SK-N-SH (cell line): ENCODE results near the gene NREP. TPM values are rescaled to one million over a fixed set of nuclear protein-coding genes. Genes with fewer than 3 reads are reported as not detected.

Experiments
- CTCF ChIA-PET: fragments of 300-600, 350-600 bp; formaldehyde crosslinking; extraction: SDS; loops from one replicate; lab custom pipeline; 2021; lab: Yijun Ruan, JAX
- POLR2A ChIA-PET: fragments of 350-600 bp; sonication (Branson Sonifier 250); formaldehyde crosslinking; extraction: SDS; loops from one replicate; lab custom pipeline; 2020; ENCODE audit warnings: antibody characterized with exemption, inconsistent platforms; lab: Yijun Ruan, JAX
- DNase-seq: peaks from one replicate; pipeline ENCODE4 v3.0.0; 2012
- H2AFZ ChIP-seq: fragments of 200-600 bp; sonication (generic); 2 replicates; pipeline ENCODE4 v1.8.1; 2016; ENCODE audit warnings: antibody characterized with exemption, mild to moderate bottlenecking, low read depth
- H3F3A ChIP-seq: fragments of 200-600 bp; sonication (generic); replicated peaks from 2 replicates; pipeline ENCODE3; 2016; ENCODE audit warnings: antibody characterized with exemption, mild to moderate bottlenecking; ENCODE audit not compliant: insufficient read depth
- H3K27ac ChIP-seq, 2 experiments: fragments of 200-500 bp in 1 of 2; fragments of 200-600 bp in 1 of 2; sonication (Bioruptor generic) in 1 of 2; sonication (generic), shearing (Covaris generic) in 1 of 2; 2 replicates each; pipeline versions ENCODE4 v1.5.1 to v1.6.1; 2014 to 2016; ENCODE audit warnings: low read depth in 2 of 2, inconsistent platforms in 1 of 2, low read length in 1 of 2, mild to moderate bottlenecking in 1 of 2, mixed read lengths in 1 of 2
- H3K27me3 ChIP-seq: fragments of 200-600 bp; sonication (generic), shearing (Covaris generic); 2 replicates; pipeline ENCODE4 v1.6.1; 2016; ENCODE audit warnings: mixed run types; ENCODE audit not compliant: insufficient read depth
- H3K36me3 ChIP-seq, 2 experiments: fragments of 200-500 bp in 1 of 2; fragments of 200-600 bp in 1 of 2; sonication (Bioruptor generic) in 1 of 2; sonication (generic) in 1 of 2; replicated peaks in 1 of 2; 2 replicates each; pipeline versions ENCODE3 to v1.5.1; 2014 to 2016; ENCODE audit warnings: low read length in 1 of 2, mild to moderate bottlenecking in 1 of 2; ENCODE audit not compliant: insufficient read depth in 2 of 2, control insufficient read depth in 1 of 2
- H3K4me1 ChIP-seq, 2 experiments: fragments of 200-500 bp in 1 of 2; fragments of 200-600 bp in 1 of 2; sonication (Bioruptor generic) in 1 of 2; sonication (generic), shearing (Covaris generic) in 1 of 2; 2 replicates each; pipeline versions ENCODE4 v1.5.1 to v1.6.1; 2014 to 2016; ENCODE audit warnings: low read depth in 1 of 2, low read length in 1 of 2, mixed run types in 1 of 2; ENCODE audit not compliant: insufficient read depth in 2 of 2, control insufficient read depth in 1 of 2
- H3K4me2 ChIP-seq: fragments of 200-600 bp; sonication (generic), shearing (Covaris generic); 2 replicates; pipeline ENCODE4 v1.6.1; 2017; ENCODE audit warnings: mixed run types
- H3K4me3 ChIP-seq, 2 experiments: fragments of 200-500 bp in 1 of 2; fragments of 200-600 bp in 1 of 2; sonication (Bioruptor generic) in 1 of 2; sonication (generic), shearing (Covaris generic) in 1 of 2; 2 replicates each; pipeline versions ENCODE4 v1.5.1 to v1.8.1; 2014 to 2016; ENCODE audit warnings: low read depth in 2 of 2, inconsistent platforms in 1 of 2, low read length in 1 of 2, mild to moderate bottlenecking in 1 of 2, mixed read lengths in 1 of 2, moderate library complexity in 1 of 2
- H3K79me2 ChIP-seq: fragments of 200-600 bp; sonication (generic); 2 replicates; pipeline ENCODE4 v1.8.1; 2017; ENCODE audit warnings: mild to moderate bottlenecking; ENCODE audit not compliant: insufficient read depth
- H3K9ac ChIP-seq: fragments of 200-600 bp; sonication (generic); 2 replicates; pipeline ENCODE4 v1.6.1; 2017; ENCODE audit warnings: mixed run types
- H3K9me2 ChIP-seq: fragments of 200-600 bp; sonication (generic); 2 replicates; pipeline ENCODE4 v1.6.1; 2017; ENCODE audit warnings: mixed run types
- H3K9me3 ChIP-seq: fragments of 200-600 bp; sonication (generic); 2 replicates; pipeline ENCODE4 v1.6.1; 2017; ENCODE audit warnings: mixed run types, mild to moderate bottlenecking, moderate library complexity
- H4K20me1 ChIP-seq: fragments of 200-600 bp; sonication (generic); 2 replicates; pipeline ENCODE4 v1.6.1; 2017; ENCODE audit warnings: mild to moderate bottlenecking, mixed run types; ENCODE audit not compliant: insufficient read depth
- ELF1 ChIP-seq: IDR thresholded peaks from 2 replicates; pipeline ENCODE4 v1.4.0; 2012
- EZH2phosphoT487 ChIP-seq: fragments of 200-600 bp; sonication (generic); IDR thresholded peaks from 2 replicates; pipeline ENCODE4 v1.6.1; 2017; ENCODE audit warnings: low read depth, mixed run types, mild to moderate bottlenecking, antibody characterized with exemption, moderate library complexity, borderline replicate concordance
- FOXJ3 ChIP-seq: sonication (generic); formaldehyde crosslinking; IDR thresholded peaks from 2 replicates; pipeline ENCODE4 v1.5.1; 2020; ENCODE audit warnings: mild to moderate bottlenecking, missing genetic modification reagents
- FOXM1 ChIP-seq: IDR thresholded peaks from 2 replicates; pipeline ENCODE4 v1.4.0; 2012; ENCODE audit warnings: low read depth, mild to moderate bottlenecking
- GATA2 ChIP-seq: sonication (generic); formaldehyde crosslinking; IDR thresholded peaks from 2 replicates; pipeline ENCODE4 v1.5.0; 2020; ENCODE audit warnings: mild to moderate bottlenecking, missing genetic modification reagents
- JUND ChIP-seq: IDR thresholded peaks from 2 replicates; pipeline ENCODE4 v1.4.0; 2012
- MEF2A ChIP-seq: IDR thresholded peaks from 2 replicates; pipeline ENCODE4 v1.4.0; 2012; ENCODE audit warnings: low read depth, borderline replicate concordance
- MXI1 ChIP-seq: IDR thresholded peaks from 2 replicates; pipeline ENCODE4 v1.6.1; 2012; ENCODE audit warnings: mild to moderate bottlenecking, low read depth, low read length, improper control_type of control experiment
- NRF1 ChIP-seq: IDR thresholded peaks from 2 replicates; pipeline ENCODE4 v1.6.1; 2012; ENCODE audit warnings: low read depth, mild to moderate bottlenecking, low read length
- POLR2AphosphoS5 ChIP-seq: IDR thresholded peaks from 2 replicates; pipeline ENCODE4 v1.6.1; 2012; ENCODE audit warnings: low read depth, low read length
- RCOR1 ChIP-seq: fragments of 150-350 bp; IDR thresholded peaks from 2 replicates; pipeline ENCODE4 v1.6.1; 2017; ENCODE audit warnings: antibody characterized with exemption, low read length
- REST ChIP-seq: IDR thresholded peaks from 2 replicates; pipeline ENCODE4 v1.6.1; 2012; ENCODE audit warnings: mild to moderate bottlenecking, low read depth, low read length, moderate library complexity
- RFX5 ChIP-seq: IDR thresholded peaks from 2 replicates; pipeline ENCODE4 v1.6.1; 2012; ENCODE audit warnings: mild to moderate bottlenecking, improper control_type of control experiment, low read length
- RXRA ChIP-seq: IDR thresholded peaks from 2 replicates; pipeline ENCODE4 v1.4.0; 2012; ENCODE audit warnings: low read depth, mild to moderate bottlenecking, borderline replicate concordance
- SMC3 ChIP-seq: IDR thresholded peaks from 2 replicates; pipeline ENCODE4 v1.6.1; 2012; ENCODE audit warnings: low read depth, low read length, improper control_type of control experiment
- TAF1 ChIP-seq: IDR thresholded peaks from 2 replicates; pipeline ENCODE4 v1.6.1; 2012; ENCODE audit warnings: low read depth, mild to moderate bottlenecking, low read length, moderate library complexity, borderline replicate concordance
- TCF12 ChIP-seq: IDR thresholded peaks from 2 replicates; pipeline ENCODE4 v1.4.0; 2012
- TEAD4 ChIP-seq: IDR thresholded peaks from 2 replicates; pipeline ENCODE4 v1.4.0; 2012; ENCODE audit warnings: mild to moderate bottlenecking, borderline replicate concordance; ENCODE audit not compliant: insufficient read depth
- USF1 ChIP-seq: IDR thresholded peaks from 2 replicates; pipeline ENCODE4 v1.4.0; 2012; ENCODE audit warnings: low read depth, borderline replicate concordance
- USF2 ChIP-seq: fragments of 150-350 bp; IDR thresholded peaks from 2 replicates; pipeline ENCODE4 v1.6.1; 2017; ENCODE audit warnings: antibody characterized with exemption, low read length, low read depth, borderline replicate concordance
- YY1 ChIP-seq: IDR thresholded peaks from 2 replicates; pipeline ENCODE4 v1.4.0; 2012; ENCODE audit warnings: low read depth, mild to moderate bottlenecking
- ZBTB33 ChIP-seq: IDR thresholded peaks from 2 replicates; pipeline ENCODE4 v1.4.0; 2012; ENCODE audit warnings: low read depth, borderline replicate concordance
- WGBS: methylation state at CpG from one replicate; pipeline ENCODE4 v1.1.6; 2017; ENCODE audit warnings: low lambda C conversion rate; 5-methylcytosine and 5-hydroxymethylcytosine counted together
- polyA plus RNA-seq, 3 experiments: library from polyadenylated mRNA; depleted of rRNA; stranded (reverse); fragments of >200 nt; gene quantifications; 2 replicates each; pipeline ENCODE4 v1.2.3, GENCODE V29; 2012

NREP gene
- polyA plus RNA-seq, 1 of the 3 experiments (the other 2 are of a cell fraction), result 94.4 TPM

GRCh38 chr5:111730659-111731382 is 26.2 kb downstream of the NREP start:
- H3K4me1 ChIP-seq, result peaks cover 2 to 5% of the 10 kb centered on the region in 2 experiments; a peak in 3 of 4 replicates
- H3K9me2 ChIP-seq, result no peaks in the 10 kb centered on the region
- H3K27ac ChIP-seq, result peak overlapping the region in 1 of 2 experiments; percentile 22; a peak in 1 of 4 replicates
- ChIA-PET CTCF (no interaction called here), POLR2A (no interaction called here)
- no peak overlapping the region for H2AFZ ChIP-seq
- DNase-seq, result no peak
- TF ChIP-seq GATA2 (no peak), MEF2A (no peak), FOXM1 (no peak), RXRA (no peak), FOXJ3 (CRISPR knock-in tag) (no peak), ZBTB33 (no peak), EZH2phosphoT487 (no peak), TEAD4 (no peak), JUND (no peak), USF2 (no peak), MXI1 (no peak), ELF1 (no peak), POLR2AphosphoS5 (no peak), RCOR1 (no peak), YY1 (no peak)
- no peaks in the 10 kb centered on the region for H3K27me3 ChIP-seq
- H3K79me2 ChIP-seq, result 0 out of 2 replicates have a peak, but pooled peaks cover 10% of the 10 kb centered on the region
- H3K9ac ChIP-seq, result no peak overlapping the region
- peaks cover 90 to 96% of the 10 kb centered on the region in 2 experiments for H3K36me3 ChIP-seq
- peaks cover 3% of the 10 kb centered on the region for H3F3A ChIP-seq
- 88% methylated on average over 8 of the region's 8 CpGs for WGBS
- no peaks in the 10 kb centered on the region for H3K9me3 ChIP-seq
- H3K4me2 ChIP-seq, result no peak overlapping the region
- H4K20me1 ChIP-seq, result peaks cover 4% of the 10 kb centered on the region; the same call in 1 of the 2 replicates
- H3K4me3 ChIP-seq, result no peak overlapping the region; a peak in 1 of 4 replicates

- Histone ChIP-seq H3K4me2 (no peak overlapping the region), H3K27me3 (no peaks in the 10 kb centered on the region), H3F3A (peaks cover 5% of the 10 kb centered on the region), H2AFZ (no peak overlapping the region), H3K9ac (no peak overlapping the region), H3K36me3 (peaks cover 83 to 90% of the 10 kb centered on the region in 2 experiments), H4K20me1 (no peaks in the 10 kb centered on the region), H3K79me2 (0 out of 2 replicates have a peak, but pooled peaks cover under 1% of the 10 kb centered on the region), H3K9me3 (no peaks in the 10 kb centered on the region), H3K27ac (no peak overlapping the region; a peak in 1 of 4 replicates), H3K4me3 (no peak overlapping the region), H3K4me1 (no peaks in the 10 kb centered on the region; a peak in 1 of 4 replicates), H3K9me2 (no peaks in the 10 kb centered on the region)
- WGBS, result 92% methylated on average over 3 of the region's 3 CpGs
- ChIA-PET CTCF (no interaction called here), POLR2A (no interaction called here)
- DNase-seq, result no peak
- TF ChIP-seq ELF1 (no peak), NRF1 (no peak), RFX5 (no peak), POLR2AphosphoS5 (no peak), TCF12 (no peak), YY1 (no peak), RXRA (no peak), TEAD4 (no peak), REST (no peak), MEF2A (no peak), TAF1 (no peak), USF1 (no peak), SMC3 (no peak)
Observed at GRCh38 chr5:111728941-111729340, 28.1 kb downstream of the NREP start.
